ENCODE results near the gene HS6ST2.

- TF ChIP-seq EP300 (IDR thresholded peaks at IDR 0.05; ENCODE audit: low read depth) (no peak), POLR2AphosphoS5 (IDR thresholded peaks at IDR 0.05) (no peak)
- TF ChIP-seq, protein P1, sequence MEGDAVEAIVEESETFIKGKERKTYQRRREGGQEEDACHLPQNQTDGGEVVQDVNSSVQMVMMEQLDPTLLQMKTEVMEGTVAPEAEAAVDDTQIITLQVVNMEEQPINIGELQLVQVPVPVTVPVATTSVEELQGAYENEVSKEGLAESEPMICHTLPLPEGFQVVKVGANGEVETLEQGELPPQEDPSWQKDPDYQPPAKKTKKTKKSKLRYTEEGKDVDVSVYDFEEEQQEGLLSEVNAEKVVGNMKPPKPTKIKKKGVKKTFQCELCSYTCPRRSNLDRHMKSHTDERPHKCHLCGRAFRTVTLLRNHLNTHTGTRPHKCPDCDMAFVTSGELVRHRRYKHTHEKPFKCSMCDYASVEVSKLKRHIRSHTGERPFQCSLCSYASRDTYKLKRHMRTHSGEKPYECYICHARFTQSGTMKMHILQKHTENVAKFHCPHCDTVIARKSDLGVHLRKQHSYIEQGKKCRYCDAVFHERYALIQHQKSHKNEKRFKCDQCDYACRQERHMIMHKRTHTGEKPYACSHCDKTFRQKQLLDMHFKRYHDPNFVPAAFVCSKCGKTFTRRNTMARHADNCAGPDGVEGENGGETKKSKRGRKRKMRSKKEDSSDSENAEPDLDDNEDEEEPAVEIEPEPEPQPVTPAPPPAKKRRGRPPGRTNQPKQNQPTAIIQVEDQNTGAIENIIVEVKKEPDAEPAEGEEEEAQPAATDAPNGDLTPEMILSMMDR (IDR thresholded peaks at IDR 0.05): no peak
Measured at GRCh38 chrX:132714913-132715312, 243.5 kb downstream of the HS6ST2 start.
